GM12878 (cell line): ENCODE results near the gene RASSF8. TPM values are rescaled to one million over a fixed set of nuclear protein-coding genes. Genes with fewer than 3 reads are reported as not detected.

ENCODE experiments used
- ATAC-seq: fragments of 200-7000 bp; cut with Tn5 transposase; 3 replicates; pipeline ENCODE4 v1.9.1; 2020; ENCODE audit warnings: mild to moderate bottlenecking, moderate library complexity
- BruUV-seq: library from RNA; stranded (reverse); fragments of 400-500 nt; replicated peaks from 2 replicates; lab custom pipeline; 2021; lab: Mats Ljungman, UMichigan
- CTCF ChIA-PET: fragments of 300-600 bp; sonication (Branson Sonifier 250); formaldehyde crosslinking; extraction: SDS; loops from one replicate; lab custom pipeline; 2021; ENCODE audit warnings: inconsistent platforms; lab: Yijun Ruan, JAX
- POLR2A ChIA-PET: fragments of 350-600 bp; formaldehyde crosslinking; extraction: SDS; loops from one replicate; lab custom pipeline; 2021; ENCODE audit warnings: inconsistent platforms; lab: Charles Lee
- RAD21 ChIA-PET: fragments of 300-600 bp; sonication (Branson Sonifier 250); formaldehyde crosslinking; loops from one replicate; lab custom pipeline; 2023; ENCODE audit warnings: antibody characterized with exemption; ENCODE audit not compliant: unreplicated experiment; lab: Charles Lee
- SMC1A ChIA-PET: fragments of 300-600 bp; sonication (Branson Sonifier 250); formaldehyde crosslinking; loops from one replicate; lab custom pipeline; 2023; ENCODE audit not compliant: unreplicated experiment, uncharacterized antibody; lab: Charles Lee
- DNase-seq: peaks from one replicate; pipeline ENCODE4 v3.0.0-alpha.2; 2011; ENCODE audit warnings: low read depth, low spot score
- FAIRE-seq: peaks from 3 replicates; lab custom pipeline; 2011; peaks lifted over from hg19 to GRCh38; lab: Jason Lieb, UNC
- H2AFZ ChIP-seq: 2 replicates; pipeline ENCODE4 v1.6.0; 2011; ENCODE audit warnings: low read depth, low read length, control low read depth; ENCODE audit not compliant: control insufficient read depth
- H3K27ac ChIP-seq: 2 replicates; pipeline ENCODE4 v1.5.1; 2011; ENCODE audit warnings: control low read depth; ENCODE audit not compliant: control insufficient read depth, insufficient read depth
- H3K27me3 ChIP-seq, 2 experiments: replicated peaks in 1 of 2; 2 replicates each; pipeline versions ENCODE4 v1.6.0 to v1.6.1; 2011; ENCODE audit warnings: low read length in 1 of 2; ENCODE audit not compliant: control insufficient read depth in 2 of 2, insufficient read depth in 2 of 2
- H3K36me3 ChIP-seq, 2 experiments: 2 replicates each; pipeline ENCODE4 v1.5.1; 2011; ENCODE audit warnings: low read length in 1 of 2; ENCODE audit not compliant: control insufficient read depth in 2 of 2, insufficient read depth in 2 of 2
- H3K4me1 ChIP-seq: 2 replicates; pipeline ENCODE4 v1.6.1; 2011; ENCODE audit warnings: mild to moderate bottlenecking, low read length, moderate library complexity, mixed read lengths; ENCODE audit not compliant: control insufficient read depth, insufficient read depth
- H3K4me2 ChIP-seq: 2 replicates; pipeline ENCODE4 v1.6.0; 2011; ENCODE audit warnings: control low read depth; ENCODE audit not compliant: control insufficient read depth, insufficient read depth
- H3K4me3 ChIP-seq: fragments of 200-600 bp; sonication (generic); 2 replicates; pipeline ENCODE4 v1.5.1; 2016
- H3K79me2 ChIP-seq: 2 replicates; pipeline ENCODE4 v1.6.0; 2011; ENCODE audit warnings: low read length; ENCODE audit not compliant: control insufficient read depth, insufficient read depth
- H3K9ac ChIP-seq: 2 replicates; pipeline ENCODE4 v1.8.0; 2011; ENCODE audit warnings: low read length, control low read depth, mixed read lengths; ENCODE audit not compliant: control insufficient read depth, insufficient read depth
- H3K9me3 ChIP-seq: replicated peaks from 3 replicates; pipeline ENCODE4 v1.5.1; 2011; ENCODE audit warnings: mild to moderate bottlenecking, low read length; ENCODE audit not compliant: control insufficient read depth, insufficient read depth
- H4K20me1 ChIP-seq: 2 replicates; pipeline ENCODE4 v1.6.0; 2011; ENCODE audit not compliant: control insufficient read depth, insufficient read depth
- BMI1 ChIP-seq: fragments of 450-650 bp; IDR thresholded peaks from 2 replicates; pipeline ENCODE4 v1.6.1; 2016; ENCODE audit warnings: mild to moderate bottlenecking, moderate library complexity, borderline replicate concordance
- CBX3 ChIP-seq: fragments of 200-600 bp; sonication (generic); IDR thresholded peaks from 2 replicates; pipeline ENCODE4 v1.6.1; 2016; ENCODE audit warnings: low read depth, borderline replicate concordance
- ELK1 ChIP-seq: IDR thresholded peaks from 2 replicates; pipeline ENCODE4 v1.6.1; 2012; ENCODE audit warnings: low read depth, low read length, improper control_type of control experiment
- FOS ChIP-seq: IDR thresholded peaks from 3 replicates; pipeline ENCODE4 v1.6.1; 2011; ENCODE audit warnings: borderline replicate concordance; ENCODE audit not compliant: insufficient read length; ENCODE audit errors: extremely low read depth
- IKZF2 ChIP-seq, 2 experiments: fragments of 450-650 bp; IDR thresholded peaks; 2 replicates each; pipeline ENCODE4 v1.6.1; 2017; ENCODE audit warnings: mild to moderate bottlenecking in 2 of 2, moderate library complexity in 2 of 2
- JUNB ChIP-seq: IDR thresholded peaks from 2 replicates; pipeline ENCODE4 v1.6.1; 2016; ENCODE audit warnings: antibody characterized with exemption, mild to moderate bottlenecking
- KDM1A ChIP-seq: fragments of 200-600 bp; sonication (generic); IDR thresholded peaks from 2 replicates; pipeline ENCODE4 v1.6.1; 2016; ENCODE audit warnings: borderline replicate concordance
- NR2C1 ChIP-seq: fragments of 450-650 bp; IDR thresholded peaks from 2 replicates; pipeline ENCODE4 v1.6.1; 2017; ENCODE audit warnings: antibody characterized with exemption, mild to moderate bottlenecking, moderate library complexity
- RELA ChIP-seq: fragments of 450-650 bp; IDR thresholded peaks from 2 replicates; pipeline ENCODE4 v1.8.0; 2014; ENCODE audit warnings: borderline replicate concordance; ENCODE audit not compliant: partially characterized antibody
- RELB ChIP-seq: fragments of 450-650 bp; IDR thresholded peaks from 2 replicates; pipeline ENCODE4 v1.6.1; 2017; ENCODE audit warnings: low read depth, mild to moderate bottlenecking, moderate library complexity
- SMAD1 ChIP-seq: fragments of 450-650 bp; IDR thresholded peaks from 2 replicates; pipeline ENCODE4 v1.6.1; 2018; ENCODE audit warnings: mild to moderate bottlenecking, low read depth; ENCODE audit not compliant: partially characterized antibody
- SP1 ChIP-seq: IDR thresholded peaks from one replicate; pipeline ENCODE4 v1.6.1; 2011; ENCODE audit warnings: low read depth, low read length
- STAT3 ChIP-seq: IDR thresholded peaks from 2 replicates; pipeline ENCODE4 v1.6.1; 2011; ENCODE audit warnings: low read depth, low read length, improper control_type of control experiment
- USF1 ChIP-seq: IDR thresholded peaks from 2 replicates; pipeline ENCODE4 v1.6.1; 2011; ENCODE audit warnings: borderline replicate concordance, low read depth, mild to moderate bottlenecking, moderate library complexity, mixed read lengths, low read length; ENCODE audit not compliant: insufficient read depth; ENCODE audit errors: extremely low read length
- YY1 ChIP-seq: IDR thresholded peaks from 2 replicates; pipeline ENCODE4 v1.6.1; 2011; ENCODE audit warnings: low read depth, mild to moderate bottlenecking, low read length
- ZNF207 ChIP-seq: fragments of 450-650 bp; IDR thresholded peaks from 2 replicates; pipeline ENCODE4 v1.6.1; 2014; ENCODE audit warnings: antibody characterized with exemption, mild to moderate bottlenecking, borderline replicate concordance
- WGBS: methylation state at CpG from one replicate; pipeline ENCODE4 v1.1.6; 2016; ENCODE audit warnings: low lambda C conversion rate; ENCODE audit not compliant: insufficient replicate concordance, insufficient coverage; ENCODE audit errors: missing lambda C conversion rate; 5-methylcytosine and 5-hydroxymethylcytosine counted together
- in situ Hi-C: fragments of 300-500 bp; cut with MboI; formaldehyde crosslinking; loops from 9 replicates; pipeline ENCODE4 v1.14.3; 2018; ENCODE audit warnings: mixed read lengths
- intact Hi-C: fragments of 100-400 bp; cut with micrococcal nuclease; formaldehyde crosslinking; loops from one replicate; pipeline ENCODE4 v1.14.2; 2022; ENCODE audit not compliant: unreplicated experiment
- polyA plus RNA-seq, 11 experiments: library from polyadenylated mRNA; depleted of rRNA in 4 of 11; unstranded in 6 of 11; stranded (reverse) in 5 of 11; fragments of >200 nt; fragmentation: Nextera tagmentation in 4 of 11; fragmentation: Illumina TruSeq in 1 of 11; extraction: Ambion mirVana in 4 of 11; extraction: Trizol in 1 of 11; gene quantifications; 1 replicate in 1 of 11; 2 replicates in 10 of 11; pipeline versions ENCODE4 v1.2.1 to v1.2.3, GENCODE V29; 2011 to 2016; ENCODE audit warnings: inconsistent platforms in 2 of 11, missing spikeins in 2 of 11, low read depth in 1 of 11
- total RNA-seq, 4 experiments: library from RNA; depleted of rRNA in 3 of 4; stranded (reverse); fragments of >200 nt in 3 of 4; fragmentation: Illumina TruSeq in 1 of 4; extraction: Trizol in 1 of 4; gene quantifications; 2 replicates each; pipeline versions ENCODE4 v1.2.1 to v1.2.3, GENCODE V29; 2013 to 2021

The RASSF8 gene
- total and polyA plus RNA-seq, 10 of the 15 experiments (the other 5 are each of a cell fraction or from before 2014, with no cell fraction given) = 0.06 to 0.18 (median 0.08) TPM; not detected in 6

- no peak overlapping the region for H3K27ac ChIP-seq
- ChIA-PET SMC1A (interaction anchor here (1.0 kb wide), 1 partner anchor 262 kb away, joined by 3 read pairs; no protein-coding TSS in a partner anchor), POLR2A (no interaction called here), RAD21 (no interaction called here), CTCF (no interaction called here)
- ATAC-seq = no peak
- H3K9ac ChIP-seq = no peak overlapping the region
- H2AFZ ChIP-seq = no peak overlapping the region
- in situ Hi-C loops = no loop called here
- no peak overlapping the region for H3K4me3 ChIP-seq
- WGBS = 60% methylated on average over 2 of the region's 2 CpGs
- no peaks in the 10 kb centered on the region for H3K9me3 ChIP-seq
- FAIRE-seq = no peak
- no peaks in the 10 kb centered on the region for H4K20me1 ChIP-seq
- no peaks in the 10 kb centered on the region for H3K79me2 ChIP-seq
- intact Hi-C loops = no loop called here
- DNase-seq = no peak
- no peak overlapping the region for H3K4me2 ChIP-seq
- peaks cover 0 to 2% of the 10 kb centered on the region in 2 experiments; a peak in 1 of 4 replicates for H3K27me3 ChIP-seq
- TF ChIP-seq STAT3 = no peak
- no peak for TF ChIP-seq SMAD1
- no peak for TF ChIP-seq KDM1A
- TF ChIP-seq RELB = no peak
- H3K36me3 ChIP-seq = no peaks in the 10 kb centered on the region
- H3K4me1 ChIP-seq = no peaks in the 10 kb centered on the region
- no TSS peak for BruUV-seq
These were observed 17.2 kb downstream of the RASSF8 start for GRCh38 chr12:25975682-25976081.

- Histone ChIP-seq H3K36me3 (no peaks in the 10 kb centered on the region), H3K4me3 (no peak overlapping the region), H3K27ac (no peak overlapping the region), H3K4me1 (no peaks in the 10 kb centered on the region), H3K4me2 (no peak overlapping the region), H2AFZ (no peak overlapping the region), H3K27me3 (peaks cover 0 to 2% of the 10 kb centered on the region in 2 experiments; a peak in 1 of 4 replicates), H3K9ac (no peak overlapping the region), H3K79me2 (no peaks in the 10 kb centered on the region), H4K20me1 (no peaks in the 10 kb centered on the region), H3K9me3 (no peaks in the 10 kb centered on the region)
- in situ Hi-C loops = no loop called here
- CTCF ChIA-PET = no interaction called here
- FAIRE-seq = no peak
- SMC1A ChIA-PET = no interaction called here
- no TSS peak for BruUV-seq
- ATAC-seq = no peak
- WGBS = 31% methylated on average over 4 of the region's 4 CpGs
- intact Hi-C loops = no loop called here
- RAD21 ChIA-PET = no interaction called here
- POLR2A ChIA-PET = no interaction called here
- DNase-seq = no peak
- no peak for TF ChIP-seq NR2C1
- no peak for TF ChIP-seq BMI1
- TF ChIP-seq JUNB = no peak
- no peak for TF ChIP-seq ZNF207
- no peak for TF ChIP-seq USF1
- no peak for TF ChIP-seq IKZF2 (IDR thresholded peaks at IDR 0.05)
- TF ChIP-seq SP1 = no peak
- TF ChIP-seq RELA = no peak
- no peak for TF ChIP-seq YY1
- no peak for TF ChIP-seq CBX3
- no peak for TF ChIP-seq ELK1
- no peak for TF ChIP-seq FOS
These were observed 17.8 kb downstream of the RASSF8 start for GRCh38 chr12:25976289-25976688.
